HUES48 (cell line): ENCODE results near the gene PTH2R.
"Not testable (repeated sequence)": the region's sequence is repeated elsewhere in the genome, so short reads cannot be mapped to it uniquely, and the experiment has no call there.

Experiments
- H3K27ac ChIP-seq: one replicate; pipeline ENCODE4 v1.7.0; 2013; ENCODE audit warnings: low read depth, low read length, inconsistent platforms
- H3K27me3 ChIP-seq: 2 replicates; pipeline ENCODE4 v1.6.1; 2013; ENCODE audit warnings: mild to moderate bottlenecking, low read length; ENCODE audit not compliant: control insufficient read depth, insufficient read depth
- H3K36me3 ChIP-seq: 2 replicates; pipeline ENCODE4 v1.6.1; 2013; ENCODE audit warnings: low read length; ENCODE audit not compliant: control insufficient read depth, insufficient read depth
- H3K4me1 ChIP-seq: 2 replicates; pipeline ENCODE4 v1.6.1; 2013; ENCODE audit warnings: mild to moderate bottlenecking, low read length; ENCODE audit not compliant: control insufficient read depth, insufficient read depth
- H3K4me3 ChIP-seq: 2 replicates; pipeline ENCODE4 v1.5.1; 2013; ENCODE audit warnings: mild to moderate bottlenecking, low read depth, low read length
- H3K9ac ChIP-seq: 2 replicates; pipeline ENCODE4 v1.6.1; 2013; ENCODE audit warnings: mild to moderate bottlenecking, low read depth, low read length, moderate library complexity
- H3K9me3 ChIP-seq: 2 replicates; pipeline ENCODE4 v1.6.1; 2013; ENCODE audit warnings: low read length; ENCODE audit not compliant: control insufficient read depth, insufficient read depth

Gene PTH2R

GRCh38 chr2:208454861-208455260 is 48.3 kb downstream of the PTH2R start:
- Histone ChIP-seq H3K9ac (no peak overlapping the region), H3K4me1 (0 out of 2 replicates have a peak, but pooled peaks cover 8% of the 10 kb centered on the region), H3K27me3 (no peaks in the 10 kb centered on the region), H3K9me3 (no peaks in the 10 kb centered on the region), H3K36me3 (no peaks in the 10 kb centered on the region), H3K4me3 (no peak overlapping the region), H3K27ac (no peak overlapping the region)

DNA sequence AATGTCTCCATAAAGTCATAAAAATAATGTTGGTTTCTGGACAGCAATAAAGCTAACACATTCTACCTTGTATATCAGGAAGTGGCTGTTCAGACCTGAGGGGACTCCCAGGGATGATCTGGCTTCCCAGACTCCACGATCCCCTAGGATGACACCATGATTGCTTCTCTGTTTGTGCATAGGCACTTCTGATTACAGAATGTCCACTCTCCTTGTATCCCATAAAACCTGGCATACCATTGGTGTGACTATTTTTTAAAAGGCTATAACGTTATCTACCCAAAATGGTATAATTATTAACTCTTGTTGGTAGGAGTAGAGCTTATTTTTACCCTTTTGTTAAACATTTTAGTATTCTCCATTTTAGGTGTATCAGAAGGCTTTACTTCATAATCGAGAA is 57.1 kb downstream of the PTH2R start:
- Histone ChIP-seq H3K4me1 (no peaks in the 10 kb centered on the region), H3K9ac (no peak overlapping the region), H3K9me3 (no peaks in the 10 kb centered on the region), H3K27ac (no peak overlapping the region), H3K36me3 (no peaks in the 10 kb centered on the region), H3K27me3 (peaks cover 17% of the 10 kb centered on the region), H3K4me3 (no peak overlapping the region)

DNA sequence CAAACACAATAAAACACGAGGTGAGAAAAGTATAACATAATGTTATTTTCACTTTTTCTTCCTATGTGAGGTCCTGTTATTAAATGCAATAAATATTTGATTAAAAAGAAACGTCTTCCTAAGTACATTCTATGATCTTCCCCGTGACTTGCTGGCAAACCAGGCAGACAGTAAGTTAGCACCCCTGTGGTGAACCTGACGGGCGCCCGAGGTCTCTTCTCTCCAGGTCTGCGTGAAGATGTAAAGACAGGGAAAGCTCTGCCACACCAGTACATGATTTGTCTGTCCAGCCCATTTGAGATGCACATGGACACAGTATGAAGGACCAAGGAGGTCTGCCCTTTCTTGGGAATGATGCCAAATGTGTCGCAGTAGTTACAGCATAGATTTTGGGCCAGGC is 57.6 kb downstream of the PTH2R start:
- H3K4me3 ChIP-seq = no peak overlapping the region
- H3K4me1 ChIP-seq = no peaks in the 10 kb centered on the region

GRCh38 chr2:208466151-208466919 is 59.7 kb downstream of the PTH2R start:
- Histone ChIP-seq H3K27me3 (peaks cover 22% of the 10 kb centered on the region), H3K4me1 (no peaks in the 10 kb centered on the region), H3K27ac (no peak overlapping the region), H3K9me3 (peaks cover 5% of the 10 kb centered on the region; the same call in 1 of the 2 replicates), H3K4me3 (no peak overlapping the region), H3K36me3 (no peaks in the 10 kb centered on the region), H3K9ac (no peak overlapping the region)

More for the DNA sequence above, 57.6 kb downstream of the PTH2R start:
- H3K9ac ChIP-seq = no peak overlapping the region
- peaks cover 22% of the 10 kb centered on the region for H3K27me3 ChIP-seq
- H3K27ac ChIP-seq = no peak overlapping the region
- H3K36me3 ChIP-seq = no peaks in the 10 kb centered on the region
- H3K9me3 ChIP-seq = no peaks in the 10 kb centered on the region

GRCh38 chr2:208466920-208467298 is 60.3 kb downstream of the PTH2R start:
- no peak overlapping the region for H3K9ac ChIP-seq

GRCh38 chr2:208467564-208467963 is 61.0 kb downstream of the PTH2R start:
- Histone ChIP-seq H3K4me3 (no peak overlapping the region), H3K27ac (no peak overlapping the region), H3K36me3 (no peaks in the 10 kb centered on the region), H3K27me3 (peaks cover 22% of the 10 kb centered on the region), H3K9me3 (peaks cover 5% of the 10 kb centered on the region; the same call in 1 of the 2 replicates), H3K9ac (no peak overlapping the region), H3K4me1 (no peaks in the 10 kb centered on the region)

More at GRCh38 chr2:208466920-208467298, 60.3 kb downstream of the PTH2R start:
- Histone ChIP-seq H3K27ac (no peak overlapping the region), H3K4me3 (no peak overlapping the region), H3K9me3 (peaks cover 5% of the 10 kb centered on the region; the same call in 1 of the 2 replicates), H3K27me3 (peaks cover 22% of the 10 kb centered on the region), H3K36me3 (no peaks in the 10 kb centered on the region), H3K4me1 (no peaks in the 10 kb centered on the region)

DNA sequence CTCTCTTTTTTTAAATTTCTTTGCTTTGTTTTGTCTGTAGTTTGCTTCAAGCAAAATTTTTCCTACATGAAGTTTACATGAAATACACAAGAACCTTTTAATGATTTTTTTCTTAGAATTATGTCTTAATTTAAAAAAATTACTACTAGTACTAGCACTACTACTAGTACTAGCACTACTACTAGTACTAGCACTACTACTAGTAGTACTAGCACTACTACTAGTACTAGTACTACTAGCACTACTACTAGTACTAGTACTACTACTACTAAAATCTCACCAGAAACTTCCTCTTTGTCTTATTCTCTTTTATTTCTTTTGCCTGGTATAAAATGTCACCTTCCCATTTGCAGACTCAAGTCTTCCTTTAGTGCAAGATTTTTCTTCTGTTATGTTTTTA is 71.1 kb downstream of the PTH2R start:
- Histone ChIP-seq H3K27me3 (no peaks in the 10 kb centered on the region), H3K27ac (no peak overlapping the region), H3K4me1 (no peaks in the 10 kb centered on the region), H3K9me3 (peaks cover 5% of the 10 kb centered on the region; the same call in 1 of the 2 replicates), H3K9ac (no peak overlapping the region), H3K4me3 (no peak overlapping the region), H3K36me3 (no peaks in the 10 kb centered on the region)

DNA sequence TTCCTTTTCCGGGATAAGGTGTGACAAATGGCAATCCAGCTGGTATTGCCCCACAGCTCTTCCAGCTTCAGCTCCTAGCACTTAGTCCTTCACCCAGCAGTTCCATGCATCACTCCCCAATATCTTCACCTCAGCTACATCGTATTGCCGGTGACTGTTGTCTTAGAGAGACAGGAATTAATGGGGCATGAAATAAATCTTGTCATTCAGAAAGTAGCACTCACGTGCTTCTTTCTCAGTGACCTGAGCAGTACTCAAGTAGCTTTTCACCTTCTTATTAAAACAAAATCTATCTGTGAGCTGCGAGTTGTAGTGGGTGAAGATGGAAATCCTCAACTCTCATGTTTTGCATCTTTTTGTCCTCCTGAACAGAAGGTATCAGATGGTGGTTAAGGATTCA is 72.8 kb downstream of the PTH2R start:
- Histone ChIP-seq H3K27ac (no peak overlapping the region), H3K4me1 (no peaks in the 10 kb centered on the region), H3K9me3 (peaks cover 9% of the 10 kb centered on the region; the same call in 1 of the 2 replicates), H3K9ac (no peak overlapping the region), H3K4me3 (no peak overlapping the region), H3K36me3 (no peaks in the 10 kb centered on the region), H3K27me3 (no peaks in the 10 kb centered on the region)

DNA sequence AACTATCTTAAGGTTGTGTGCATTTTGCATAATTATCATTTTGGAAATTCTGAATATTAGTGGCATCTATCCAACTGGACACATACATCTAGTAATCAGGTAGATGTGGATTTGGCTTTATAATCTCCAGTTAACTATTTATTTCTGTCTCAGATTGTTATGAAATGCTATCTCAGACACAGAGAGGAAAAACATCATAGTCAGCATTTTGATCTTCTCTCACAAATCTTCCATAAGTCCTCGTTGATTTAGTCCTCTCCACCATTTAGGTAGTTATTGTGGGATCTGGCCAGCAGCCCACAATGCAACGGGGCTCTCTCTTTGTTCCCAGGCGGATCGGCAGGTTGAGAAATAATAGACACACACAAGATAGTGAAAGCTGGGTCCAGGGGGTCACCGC is 75.4 kb downstream of the PTH2R start:
- H3K27me3 ChIP-seq, H3K36me3 ChIP-seq, H3K4me3 ChIP-seq, H3K4me1 ChIP-seq, H3K9me3 ChIP-seq, H3K27ac ChIP-seq, H3K9ac ChIP-seq: not testable (repeated sequence)

- not testable (repeated sequence) for H3K9me3 ChIP-seq, H3K4me1 ChIP-seq, H3K36me3 ChIP-seq, H3K27ac ChIP-seq, H3K4me3 ChIP-seq, H3K27me3 ChIP-seq, H3K9ac ChIP-seq
These were observed 75.9 kb downstream of the PTH2R start for GRCh38 chr2:208482453-208483015.

GRCh38 chr2:208485390-208485789 is 78.8 kb downstream of the PTH2R start:
- peaks cover 9% of the 10 kb centered on the region; the same call in 1 of the 2 replicates for H3K9me3 ChIP-seq
- no peak overlapping the region for H3K4me3 ChIP-seq
- H3K36me3 ChIP-seq = no peaks in the 10 kb centered on the region
- no peak overlapping the region for H3K9ac ChIP-seq
- no peaks in the 10 kb centered on the region for H3K4me1 ChIP-seq
- H3K27ac ChIP-seq = no peak overlapping the region
- no peaks in the 10 kb centered on the region for H3K27me3 ChIP-seq
